CD4-positive, alpha-beta T cell (primary cell): ENCODE results near the gene ADCY7. TPM values are rescaled to one million over a fixed set of nuclear protein-coding genes. Genes with fewer than 3 reads are reported as not detected.
A peak's percentile ranks its signal among the peaks of the same experiment; 100 is the strongest.

ENCODE experiments used
- ATAC-seq: fragments of 200-7000 bp; cut with Tn5 transposase; one replicate; pipeline ENCODE4 v1.10.0; 2022; ENCODE audit warnings: mild to moderate bottlenecking; ENCODE audit not compliant: poor library complexity
- CTCF ChIA-PET: fragments of 350-600 bp; sonication (Branson Sonifier 250); formaldehyde crosslinking; loops from one replicate; lab custom pipeline; 2021; ENCODE audit warnings: antibody characterized with exemption, inconsistent platforms; lab: Charles Lee
- POLR2A ChIA-PET: fragments of 350-600 bp; sonication (Branson Sonifier 250); formaldehyde crosslinking; loops from one replicate; lab custom pipeline; 2021; ENCODE audit warnings: antibody characterized with exemption, inconsistent platforms; lab: Charles Lee
- DNase-seq, 14 experiments: peaks; one replicate each; pipeline ENCODE4 v3.0.0-alpha.2; 2013 to 2020; ENCODE audit warnings: mixed read lengths in 2 of 14
- H3K27ac ChIP-seq, 2 donors: one replicate each; pipeline versions ENCODE4 v1.5.1 to v1.7.0; 2013; ENCODE audit warnings: low read length in 2 of 2, low read depth in 1 of 2, mild to moderate bottlenecking in 1 of 2
- H3K27me3 ChIP-seq, 2 experiments: 1 replicate in 1 of 2; 2 replicates in 1 of 2; pipeline versions ENCODE4 v1.6.1 to v1.7.0; 2013; ENCODE audit warnings: low read length in 2 of 2, control low read depth in 1 of 2, mild to moderate bottlenecking in 1 of 2, moderate library complexity in 1 of 2; ENCODE audit not compliant: insufficient read depth in 2 of 2, control insufficient read depth in 1 of 2
- H3K36me3 ChIP-seq: one replicate; pipeline ENCODE4 v1.6.1; 2013; ENCODE audit warnings: low read length, control low read depth; ENCODE audit not compliant: insufficient read depth
- H3K4me1 ChIP-seq: one replicate; pipeline ENCODE4 v1.6.1; 2013; ENCODE audit warnings: low read length, control low read depth; ENCODE audit not compliant: insufficient read depth
- H3K4me3 ChIP-seq: one replicate; pipeline ENCODE4 v1.5.1; 2013; ENCODE audit warnings: mild to moderate bottlenecking, low read length, moderate library complexity
- H3K9me3 ChIP-seq, 2 experiments: 1 replicate in 1 of 2; 2 replicates in 1 of 2; pipeline versions ENCODE4 v1.6.1 to v1.7.0; 2013; ENCODE audit warnings: low read length in 2 of 2, mild to moderate bottlenecking in 2 of 2, control low read depth in 1 of 2, moderate library complexity in 1 of 2; ENCODE audit not compliant: control insufficient read depth in 1 of 2, insufficient read depth in 1 of 2
- H3K27ac Mint-ChIP-seq: one replicate; pipeline ENCODE4 v1.8.0; 2020; ENCODE audit warnings: mixed read lengths
- H3K27me3 Mint-ChIP-seq: one replicate; pipeline ENCODE4 v1.8.0; 2021; ENCODE audit warnings: mixed read lengths
- H3K36me3 Mint-ChIP-seq: one replicate; pipeline ENCODE4 v1.8.0; 2021; ENCODE audit warnings: low read depth, mixed read lengths
- H3K4me1 Mint-ChIP-seq: one replicate; pipeline ENCODE4 v1.8.0; 2021; ENCODE audit warnings: low read depth, mixed read lengths
- H3K4me3 Mint-ChIP-seq: one replicate; pipeline ENCODE4 v1.8.0; 2020; ENCODE audit warnings: mild to moderate bottlenecking, mixed read lengths
- H3K9me3 Mint-ChIP-seq: one replicate; pipeline ENCODE4 v1.8.0; 2020; ENCODE audit warnings: mixed read lengths
- intact Hi-C, 2 experiments: fragments of 100-400 bp; cut with DNase I in 1 of 2; cut with micrococcal nuclease in 1 of 2; formaldehyde crosslinking; loops; one replicate each; pipeline versions ENCODE4 v1.15.1 to v1.9.0; 2023 to 2025; cut with DNase I, micrococcal nuclease
- total RNA-seq, 174 experiments: library from RNA in 2 of 174; stranded (reverse) in 2 of 174; gene quantifications; one replicate each; pipeline ENCODE4 v1.2.3 and lab custom pipeline; 2021 to 2026
- TF ChIP-seq, protein P1 (sequence below): fragments of 200-600 bp; IDR thresholded peaks from one replicate; pipeline ENCODE4 v1.8.0; 2022; ENCODE audit warnings: antibody characterized with exemption, mild to moderate bottlenecking

The ADCY7 gene
- total RNA-seq, 2 experiments from 2014 or later = 136 to 147 TPM

DNA sequence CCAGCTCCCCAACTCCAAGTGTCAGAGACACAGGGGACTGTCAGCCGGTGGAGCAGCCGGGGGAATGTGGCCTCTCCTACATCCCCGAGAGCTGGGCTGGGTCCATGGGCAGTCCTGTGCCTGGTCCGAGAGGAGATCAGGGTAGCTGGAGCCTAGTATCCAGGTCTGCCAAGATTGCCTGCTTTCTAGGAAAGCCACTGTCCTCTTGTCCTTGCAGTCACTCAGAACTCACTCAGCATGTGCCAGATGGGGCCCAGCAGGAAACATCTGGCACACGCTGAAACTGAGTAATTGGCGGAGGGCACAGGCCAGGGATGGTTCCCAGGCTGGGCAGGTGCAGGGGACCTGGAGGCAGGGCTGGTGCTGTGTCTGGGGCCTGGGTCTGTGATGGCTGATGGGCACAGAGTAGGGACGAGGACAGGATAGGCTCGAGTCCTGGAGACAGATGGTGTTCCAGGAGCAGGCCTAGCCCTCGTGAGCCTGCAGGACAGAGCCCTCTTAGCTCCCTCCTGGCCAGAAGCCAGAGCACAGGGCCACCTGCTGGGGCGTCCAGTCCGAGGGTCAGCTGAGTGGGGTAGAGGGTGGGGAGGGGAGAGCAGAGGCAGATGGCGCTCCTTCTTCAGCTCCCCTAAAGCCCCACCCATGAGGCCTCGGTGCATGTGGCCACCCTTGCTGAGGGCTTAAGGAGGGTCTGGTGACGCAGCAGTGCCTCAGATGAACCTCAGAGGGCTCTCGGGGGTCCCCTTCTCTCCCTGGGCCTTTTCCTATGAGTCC is 31.1 kb downstream of the ADCY7 start:
- ATAC-seq = no peak
- Mint-ChIP-seq H3K4me3 (no peak overlapping the region), H3K27ac (no peak overlapping the region), H3K4me1 (peaks cover 4% of the 10 kb centered on the region), H3K36me3 (peaks cover 85% of the 10 kb centered on the region), H3K9me3 (no peaks in the 10 kb centered on the region), H3K27me3 (no peaks in the 10 kb centered on the region)
- no peaks in the 10 kb centered on the region for H3K4me1 ChIP-seq
- ChIA-PET CTCF (no interaction called here), POLR2A (interaction anchor here (0.5 to 1.5 kb wide), 3 partner anchors 24 to 211 kb away, joined by 3 to 4 read pairs (median 3); no protein-coding TSS in a partner anchor)
- TF ChIP-seq, protein P1, sequence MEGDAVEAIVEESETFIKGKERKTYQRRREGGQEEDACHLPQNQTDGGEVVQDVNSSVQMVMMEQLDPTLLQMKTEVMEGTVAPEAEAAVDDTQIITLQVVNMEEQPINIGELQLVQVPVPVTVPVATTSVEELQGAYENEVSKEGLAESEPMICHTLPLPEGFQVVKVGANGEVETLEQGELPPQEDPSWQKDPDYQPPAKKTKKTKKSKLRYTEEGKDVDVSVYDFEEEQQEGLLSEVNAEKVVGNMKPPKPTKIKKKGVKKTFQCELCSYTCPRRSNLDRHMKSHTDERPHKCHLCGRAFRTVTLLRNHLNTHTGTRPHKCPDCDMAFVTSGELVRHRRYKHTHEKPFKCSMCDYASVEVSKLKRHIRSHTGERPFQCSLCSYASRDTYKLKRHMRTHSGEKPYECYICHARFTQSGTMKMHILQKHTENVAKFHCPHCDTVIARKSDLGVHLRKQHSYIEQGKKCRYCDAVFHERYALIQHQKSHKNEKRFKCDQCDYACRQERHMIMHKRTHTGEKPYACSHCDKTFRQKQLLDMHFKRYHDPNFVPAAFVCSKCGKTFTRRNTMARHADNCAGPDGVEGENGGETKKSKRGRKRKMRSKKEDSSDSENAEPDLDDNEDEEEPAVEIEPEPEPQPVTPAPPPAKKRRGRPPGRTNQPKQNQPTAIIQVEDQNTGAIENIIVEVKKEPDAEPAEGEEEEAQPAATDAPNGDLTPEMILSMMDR = no peak
- H3K36me3 ChIP-seq = peaks cover 93% of the 10 kb centered on the region
- peak overlapping the region in 1 of 2 donors; percentile 30 for H3K27ac ChIP-seq
- no peak for DNase-seq
- no peaks in the 10 kb centered on the region for H3K9me3 ChIP-seq
- intact Hi-C loops = no loop called here
- no peaks in the 10 kb centered on the region for H3K27me3 ChIP-seq
- H3K4me3 ChIP-seq = no peak overlapping the region

DNA sequence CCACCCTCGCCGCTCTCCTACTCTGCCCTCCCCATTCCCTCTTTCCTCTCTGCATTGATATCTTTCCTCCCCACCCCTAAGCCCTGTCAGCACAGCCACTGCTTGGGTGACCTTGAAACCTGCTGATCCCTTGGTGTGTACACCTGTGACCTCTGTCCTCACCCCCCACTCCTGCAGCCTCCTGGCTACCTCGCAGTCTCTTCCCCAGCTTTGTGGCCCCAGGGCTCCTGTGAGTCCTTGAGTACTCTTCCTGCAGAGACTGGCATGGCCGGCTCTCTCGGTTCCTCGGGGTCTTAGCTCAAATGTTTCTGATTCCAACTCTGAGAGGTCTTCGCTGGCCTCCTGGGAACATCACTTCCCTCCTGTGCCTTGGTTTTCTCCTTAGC is 31.7 kb downstream of the ADCY7 start:
- no peaks in the 10 kb centered on the region for H3K27me3 Mint-ChIP-seq
- peak overlapping the region in 1 of 2 donors; percentile 11 for H3K27ac ChIP-seq
- no peak overlapping the region for H3K4me3 ChIP-seq
- no peak for ATAC-seq
- ChIA-PET POLR2A (no interaction called here), CTCF (no interaction called here)
- H3K4me3 Mint-ChIP-seq = no peak overlapping the region
- TF ChIP-seq, protein P1 = no peak
- H3K9me3 Mint-ChIP-seq = no peaks in the 10 kb centered on the region
- H3K4me1 ChIP-seq = no peaks in the 10 kb centered on the region
- peaks cover 93% of the 10 kb centered on the region for H3K36me3 ChIP-seq
- no peaks in the 10 kb centered on the region for H3K9me3 ChIP-seq
- H3K27ac Mint-ChIP-seq = peak overlapping the region; percentile 51
- DNase-seq = no peak
- H3K4me1 Mint-ChIP-seq = peaks cover 4% of the 10 kb centered on the region
- intact Hi-C loops = no loop called here
- H3K27me3 ChIP-seq = no peaks in the 10 kb centered on the region
- H3K36me3 Mint-ChIP-seq = peaks cover 85% of the 10 kb centered on the region

DNA sequence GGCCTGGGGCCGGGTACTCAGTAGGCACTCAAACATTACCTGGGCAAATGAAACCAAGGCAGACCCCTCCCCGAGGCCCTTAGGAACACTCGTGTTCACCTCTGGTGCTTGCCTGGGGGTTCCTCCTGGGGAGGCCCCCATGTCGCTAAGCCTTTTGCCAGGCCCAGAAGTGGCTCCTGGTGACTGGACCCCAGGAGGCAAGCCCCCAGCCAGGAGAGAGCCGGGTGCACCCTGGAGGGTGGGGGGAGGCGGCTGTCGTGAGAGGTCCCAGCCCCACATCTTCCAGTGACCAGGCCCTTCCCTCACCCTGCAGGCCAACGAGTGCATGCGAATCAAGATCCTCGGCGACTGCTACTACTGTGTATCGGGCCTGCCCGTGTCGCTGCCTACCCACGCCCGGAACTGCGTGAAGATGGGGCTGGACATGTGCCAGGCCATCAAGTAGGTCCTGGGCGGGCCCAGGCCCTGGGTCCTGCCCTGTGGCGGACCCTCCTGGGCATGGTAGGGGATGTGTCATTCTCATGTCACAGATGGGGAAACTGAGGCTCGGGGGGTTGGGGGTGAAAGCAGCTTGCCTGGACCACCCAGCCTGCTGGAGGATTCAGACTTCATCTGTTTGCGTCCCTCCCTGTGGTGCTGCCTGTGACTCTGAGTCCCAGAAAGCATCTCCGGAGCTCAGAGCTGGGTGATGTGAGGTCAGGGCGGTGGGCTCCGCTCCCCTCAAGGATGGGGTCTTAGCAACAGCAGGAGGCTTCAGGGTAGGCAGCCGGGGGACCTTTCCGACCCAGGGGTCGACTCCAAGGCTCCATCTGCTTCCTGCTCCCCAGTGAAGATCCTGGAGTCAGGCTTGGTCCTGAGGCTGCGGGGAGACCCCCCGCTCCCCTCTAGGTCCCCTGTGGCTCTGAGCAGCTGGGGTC is 32.5 kb downstream of the ADCY7 start:
- Histone ChIP-seq H3K4me3 (no peak overlapping the region), H3K4me1 (no peaks in the 10 kb centered on the region), H3K27me3 (no peaks in the 10 kb centered on the region), H3K27ac (peak overlapping the region in 1 of 2 donors; percentile 11), H3K36me3 (peaks cover 93% of the 10 kb centered on the region), H3K9me3 (no peaks in the 10 kb centered on the region)
- Mint-ChIP-seq H3K4me3 (no peak overlapping the region), H3K9me3 (no peaks in the 10 kb centered on the region), H3K27ac (peak overlapping the region; percentile 51), H3K4me1 (peaks cover 4% of the 10 kb centered on the region), H3K36me3 (peaks cover 83% of the 10 kb centered on the region), H3K27me3 (no peaks in the 10 kb centered on the region)
- POLR2A ChIA-PET = interaction anchor here (1.0 kb wide), 1 partner anchor 11 kb away, joined by 4 read pairs; no protein-coding TSS in a partner anchor
- DNase-seq (no peak), ATAC-seq (no peak)
- intact Hi-C loops = no loop called here
- TF ChIP-seq, protein P1 = no peak
- CTCF ChIA-PET = no interaction called here
